HEK293T (cell line): ENCODE results near the gene APOBEC3B.
"Not testable (repeated sequence)": the region's sequence is repeated elsewhere in the genome, so short reads cannot be mapped to it uniquely, and the experiment has no call there.

ENCODE experiments used
- CTCF ChIA-PET: fragments of 350-600 bp; formaldehyde crosslinking; extraction: SDS; loops from one replicate; lab custom pipeline; 2021; ENCODE audit warnings: antibody characterized with exemption, inconsistent platforms; lab: Yijun Ruan, JAX
- POLR2A ChIA-PET: fragments of 350-600 bp; formaldehyde crosslinking; extraction: SDS; loops from one replicate; lab custom pipeline; 2020; ENCODE audit warnings: antibody characterized with exemption, inconsistent platforms; lab: Yijun Ruan, JAX
- DNase-seq: peaks from one replicate; pipeline ENCODE4 v3.0.0; 2012; ENCODE audit warnings: mixed read lengths; ENCODE audit errors: extremely low spot score
- ARNT ChIP-seq: fragments of 450-650 bp; IDR thresholded peaks from 2 replicates; pipeline ENCODE4 v1.6.1; 2017; ENCODE audit warnings: mild to moderate bottlenecking
- BHLHE40 ChIP-seq: fragments of 450-650 bp; IDR thresholded peaks from 2 replicates; pipeline ENCODE4 v1.6.1; 2016; ENCODE audit warnings: mild to moderate bottlenecking, moderate library complexity, borderline replicate concordance
- CTBP1 ChIP-seq: fragments of 450-650 bp; IDR thresholded peaks from 2 replicates; pipeline ENCODE4 v1.6.1; 2016; ENCODE audit warnings: borderline replicate concordance
- ELF4 ChIP-seq: fragments of 450-650 bp; IDR thresholded peaks from 2 replicates; pipeline ENCODE4 v1.6.1; 2017; ENCODE audit warnings: antibody characterized with exemption
- FOXA1 ChIP-seq: fragments of 450-650 bp; IDR thresholded peaks from 2 replicates; pipeline ENCODE4 v1.6.1; 2016; ENCODE audit warnings: mild to moderate bottlenecking
- FOXK2 ChIP-seq: fragments of 450-650 bp; IDR thresholded peaks from 2 replicates; pipeline ENCODE4 v1.6.1; 2016; ENCODE audit warnings: mild to moderate bottlenecking
- FOXM1 ChIP-seq: fragments of 450-650 bp; IDR thresholded peaks from 2 replicates; pipeline ENCODE4 v1.6.1; 2017; ENCODE audit warnings: mild to moderate bottlenecking, borderline replicate concordance
- HDGF ChIP-seq: fragments of 450-650 bp; IDR thresholded peaks from 2 replicates; pipeline ENCODE4 v1.6.1; 2017; ENCODE audit warnings: antibody characterized with exemption, borderline replicate concordance
- L3MBTL2 ChIP-seq: fragments of 450-650 bp; conservative IDR thresholded peaks from 2 replicates; pipeline ENCODE4 v1.6.1; 2016; ENCODE audit warnings: mild to moderate bottlenecking
- LEF1 ChIP-seq: fragments of 450-650 bp; IDR thresholded peaks from 2 replicates; pipeline ENCODE4 v1.6.1; 2017; ENCODE audit warnings: mild to moderate bottlenecking, borderline replicate concordance
- NFRKB ChIP-seq: fragments of 450-650 bp; IDR thresholded peaks from 2 replicates; pipeline ENCODE4 v1.6.1; 2016; ENCODE audit warnings: mild to moderate bottlenecking, moderate library complexity
- PKNOX1 ChIP-seq: fragments of 450-650 bp; IDR thresholded peaks from 2 replicates; pipeline ENCODE4 v1.6.1; 2016
- SP1 ChIP-seq: fragments of 450-650 bp; IDR thresholded peaks from 2 replicates; pipeline ENCODE4 v1.6.1; 2017
- SUZ12 ChIP-seq: fragments of 450-650 bp; IDR thresholded peaks from 2 replicates; pipeline ENCODE4 v1.6.1; 2016; ENCODE audit warnings: mild to moderate bottlenecking
- TARDBP ChIP-seq: fragments of 450-650 bp; IDR thresholded peaks from 2 replicates; pipeline ENCODE4 v1.6.1; 2016
- ZNF384 ChIP-seq: fragments of 450-650 bp; IDR thresholded peaks from 2 replicates; pipeline ENCODE4 v1.6.1; 2016

APOBEC3B gene

GRCh38 chr22:38989466-38989865 is 7.3 kb downstream of the APOBEC3B start:
- no peak for TF ChIP-seq FOXM1
- no peak for TF ChIP-seq CTBP1
- DNase-seq = no peak
- ChIA-PET CTCF (no interaction called here), POLR2A (no interaction called here)

GRCh38 chr22:38992871-38993371 is 10.8 kb downstream of the APOBEC3B start:
- POLR2A ChIA-PET, CTCF ChIA-PET, DNase-seq: not testable (repeated sequence)

GRCh38 chr22:38996105-38996504 is 14.0 kb downstream of the APOBEC3B start:
- ChIA-PET POLR2A (interaction anchor here (1.9 kb wide), 1 partner anchor 12 kb away, joined by 4 read pairs; no protein-coding TSS in a partner anchor), CTCF (no interaction called here)
- TF ChIP-seq FOXK2 (no peak), FOXA1 (no peak), SUZ12 (no peak), SP1 (no peak)
- DNase-seq = no peak

GRCh38 chr22:38997518-38997917 is 15.4 kb downstream of the APOBEC3B start:
- DNase-seq = no peak
- ChIA-PET POLR2A (no interaction called here), CTCF (no interaction called here)
- no peak for TF ChIP-seq L3MBTL2
- no peak for TF ChIP-seq TARDBP
- TF ChIP-seq ZNF384 = no peak
- no peak for TF ChIP-seq SUZ12
- no peak for TF ChIP-seq BHLHE40
- TF ChIP-seq CTBP1 = no peak
- no peak for TF ChIP-seq PKNOX1

- ChIA-PET CTCF (interaction anchor here (0.6 to 2.2 kb wide), 8 partner anchors 22 to 235 kb away, joined by 3 to 16 read pairs (median 4); partner anchors contain the start of gene APOBEC3B), POLR2A (interaction anchor here (1.2 to 1.4 kb wide), 3 partner anchors 10 to 133 kb away, joined by 3 to 6 read pairs (median 5); partner anchors contain the start of gene APOBEC3B)
- peak; percentile 88 for DNase-seq
- TF ChIP-seq L3MBTL2 (no peak), HDGF (0 out of 2 replicates have a peak, but pooled peaks have one; percentile 40), ZNF384 (peak; percentile 98), NFRKB (no peak)
These were observed 21.1 kb downstream of the APOBEC3B start for GRCh38 chr22:39003165-39003638.

GRCh38 chr22:39007177-39007576 is 25.0 kb downstream of the APOBEC3B start:
- ChIA-PET CTCF (interaction anchor here (1.2 kb wide), 1 partner anchor 241 kb away, joined by 3 read pairs; no protein-coding TSS in a partner anchor), POLR2A (no interaction called here)
- no peak for DNase-seq
- no peak for TF ChIP-seq TARDBP
- TF ChIP-seq LEF1 = no peak
- no peak for TF ChIP-seq L3MBTL2

- CTCF ChIA-PET, POLR2A ChIA-PET, DNase-seq: not testable (repeated sequence)
These were observed 26.2 kb downstream of the APOBEC3B start for GRCh38 chr22:39008271-39008850.

GRCh38 chr22:39010946-39011345 is 28.8 kb downstream of the APOBEC3B start:
- ChIA-PET POLR2A (no interaction called here), CTCF (no interaction called here)
- no peak for DNase-seq
- TF ChIP-seq CTBP1 = no peak
- no peak for TF ChIP-seq FOXM1
- no peak for TF ChIP-seq L3MBTL2
- TF ChIP-seq FOXA1 = no peak
- no peak for TF ChIP-seq LEF1
- no peak for TF ChIP-seq HDGF
- TF ChIP-seq TARDBP = no peak
- no peak for TF ChIP-seq BHLHE40
- TF ChIP-seq ZNF384 = no peak
- no peak for TF ChIP-seq SP1

- POLR2A ChIA-PET = interaction anchor here (1.5 kb wide), 1 partner anchor 10 kb away, joined by 3 read pairs; no protein-coding TSS in a partner anchor
- CTCF ChIA-PET = no interaction called here
- TF ChIP-seq NFRKB = no peak
- no peak for TF ChIP-seq ELF4
- no peak for TF ChIP-seq ARNT
- no peak for TF ChIP-seq ZNF384
- no peak for DNase-seq
These were observed 30.7 kb downstream of the APOBEC3B start for GRCh38 chr22:39012533-39013511.

- POLR2A ChIA-PET = interaction anchor here (1.5 kb wide), 1 partner anchor 10 kb away, joined by 3 read pairs; no protein-coding TSS in a partner anchor
- CTCF ChIA-PET = interaction anchor here (1.5 kb wide), 1 partner anchor 245 kb away, joined by 4 read pairs; no protein-coding TSS in a partner anchor
- not testable (repeated sequence) for DNase-seq
These were observed 31.4 kb downstream of the APOBEC3B start for GRCh38 chr22:39013561-39013941.
